HepG2 (cell line): ENCODE measurements around the gene LASP1. TPM values are rescaled to one million over a fixed set of nuclear protein-coding genes. Genes with fewer than 3 reads are reported as not detected.

Experiments used
- CBX1 ChIP-seq: IDR thresholded peaks from one replicate; pipeline ENCODE4 v1.6.1; 2016; ENCODE audit warnings: antibody characterized with exemption, low read depth
- FOXA1 ChIP-seq, 2 experiments: fragments of 450-650 bp in 1 of 2; sonication (generic) in 1 of 2; formaldehyde crosslinking in 1 of 2; IDR thresholded peaks; 2 replicates each; pipeline versions ENCODE4 v1.4.0 to v1.6.1; 2016 to 2020; ENCODE audit warnings: missing genetic modification reagents in 1 of 2
- KLF11 ChIP-seq: IDR thresholded peaks from 2 replicates; pipeline ENCODE4 v1.6.1; 2016; ENCODE audit warnings: missing compliant biosample characterization
- MEIS2 ChIP-seq: sonication (generic); formaldehyde crosslinking; IDR thresholded peaks from 2 replicates; pipeline ENCODE4 v1.9.0; 2021; ENCODE audit warnings: mild to moderate bottlenecking, missing genetic modification reagents
- SATB2 ChIP-seq: sonication (generic); formaldehyde crosslinking; IDR thresholded peaks from 2 replicates; pipeline ENCODE4 v1.5.0; 2020; ENCODE audit warnings: missing genetic modification reagents
- TP53 ChIP-seq: sonication (generic); formaldehyde crosslinking; conservative IDR thresholded peaks from 2 replicates; pipeline ENCODE4 v1.4.0; 2020; ENCODE audit warnings: missing genetic modification reagents
- WIZ ChIP-seq: sonication (generic); formaldehyde crosslinking; IDR thresholded peaks from 2 replicates; pipeline ENCODE4 v1.5.1; 2020; ENCODE audit warnings: mild to moderate bottlenecking, missing genetic modification reagents
- XRCC5 ChIP-seq: fragments of 200-400 bp; formaldehyde crosslinking; optimal IDR thresholded peaks from 2 replicates; pipeline ENCODE3; 2017; ENCODE audit warnings: mild to moderate bottlenecking, low read length
- ZNF205 ChIP-seq: IDR thresholded peaks from 2 replicates; pipeline ENCODE4 v1.6.1; 2018; ENCODE audit warnings: missing biosample characterization, missing genetic modification reagents
- ZNF878 ChIP-seq: sonication (generic); formaldehyde crosslinking; IDR thresholded peaks from 2 replicates; pipeline ENCODE4 v1.8.1; 2023; ENCODE audit warnings: mild to moderate bottlenecking, missing genetic modification reagents, moderate library complexity
- polyA plus RNA-seq, 8 experiments: library from polyadenylated mRNA; depleted of rRNA in 3 of 8; stranded (reverse) in 7 of 8; unstranded in 1 of 8; fragments of >200 nt; fragmentation: Illumina TruSeq in 4 of 8; extraction: Trizol in 4 of 8; gene quantifications; 2 replicates each; pipeline versions ENCODE4 v1.2.1 to v1.2.3, GENCODE V29; 2011 to 2016; ENCODE audit warnings: low read depth in 4 of 8, missing spikeins in 1 of 8, mixed read lengths in 1 of 8; ENCODE audit not compliant: insufficient read depth in 1 of 8
- total RNA-seq, 5 experiments: library from RNA; depleted of rRNA; stranded (reverse); fragments of >200 nt; fragmentation: Illumina TruSeq; extraction: Trizol; gene quantifications; 2 replicates each; pipeline ENCODE4 v1.2.3, GENCODE V29; 2016; ENCODE audit warnings: low read depth in 1 of 5
- TF ChIP-seq, protein P1 (sequence below): sonication (generic); formaldehyde crosslinking; IDR thresholded peaks from 2 replicates; pipeline ENCODE4 v1.5.0; 2020; ENCODE audit warnings: missing genetic modification reagents
- TF ChIP-seq, protein P2 (sequence below): sonication (generic); formaldehyde crosslinking; IDR thresholded peaks from 2 replicates; pipeline ENCODE4 v1.4.0; 2020; ENCODE audit warnings: missing genetic modification reagents
- TF ChIP-seq, protein P3 (sequence below): sonication (generic); formaldehyde crosslinking; IDR thresholded peaks from 2 replicates; pipeline ENCODE4 v1.4.0; 2020; ENCODE audit warnings: missing genetic modification reagents, low read depth, mild to moderate bottlenecking, borderline replicate concordance
- TF ChIP-seq, protein P4 (sequence below): sonication (generic); formaldehyde crosslinking; IDR thresholded peaks from 2 replicates; pipeline ENCODE4 v1.5.1; 2020; ENCODE audit warnings: mild to moderate bottlenecking, missing genetic modification reagents
- TF ChIP-seq, protein P5 (sequence below): sonication (generic); formaldehyde crosslinking; IDR thresholded peaks from 2 replicates; pipeline ENCODE4 v1.4.0; 2020; ENCODE audit warnings: missing genetic modification reagents

LASP1 gene
- total and polyA plus RNA-seq, 2 of the 13 experiments (the other 11 are each of a cell fraction or from before 2014, with no cell fraction given) = 70.1 to 97.0 TPM

DNA sequence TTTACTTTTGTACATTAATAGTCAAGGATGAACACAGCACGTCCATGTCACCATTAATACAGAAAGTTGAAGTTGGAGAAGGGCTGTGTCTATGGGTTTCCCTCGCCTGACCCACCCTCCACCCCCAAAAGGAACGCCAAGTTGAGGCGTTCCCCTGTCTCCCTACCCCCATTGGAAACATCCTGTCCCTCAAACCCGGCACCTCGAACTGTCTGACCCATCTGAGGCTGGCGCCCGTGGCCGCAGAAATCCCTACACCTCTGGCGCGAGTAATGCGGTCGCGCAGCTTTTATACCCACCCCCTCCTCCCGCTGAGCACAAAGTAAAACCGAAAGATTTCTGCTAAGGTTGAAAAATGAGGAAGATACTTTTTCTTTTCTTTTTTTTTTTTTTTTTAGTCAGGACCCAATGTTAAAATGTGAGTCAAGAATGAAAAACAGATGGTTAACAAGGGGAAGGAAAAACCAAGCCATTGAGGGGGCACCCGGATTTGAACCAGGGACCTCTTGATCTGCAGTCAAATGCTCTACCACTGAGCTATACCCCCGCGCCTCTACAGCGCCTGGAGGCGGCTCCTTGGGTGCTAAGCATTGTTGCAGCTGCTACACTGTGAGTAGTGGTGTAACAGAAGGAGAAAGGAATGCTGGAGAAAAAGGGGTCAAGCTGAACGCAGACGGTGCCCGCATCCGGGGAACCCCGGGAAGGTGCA, 887 bp upstream of the LASP1 start (continued):
- TF ChIP-seq, protein P1, sequence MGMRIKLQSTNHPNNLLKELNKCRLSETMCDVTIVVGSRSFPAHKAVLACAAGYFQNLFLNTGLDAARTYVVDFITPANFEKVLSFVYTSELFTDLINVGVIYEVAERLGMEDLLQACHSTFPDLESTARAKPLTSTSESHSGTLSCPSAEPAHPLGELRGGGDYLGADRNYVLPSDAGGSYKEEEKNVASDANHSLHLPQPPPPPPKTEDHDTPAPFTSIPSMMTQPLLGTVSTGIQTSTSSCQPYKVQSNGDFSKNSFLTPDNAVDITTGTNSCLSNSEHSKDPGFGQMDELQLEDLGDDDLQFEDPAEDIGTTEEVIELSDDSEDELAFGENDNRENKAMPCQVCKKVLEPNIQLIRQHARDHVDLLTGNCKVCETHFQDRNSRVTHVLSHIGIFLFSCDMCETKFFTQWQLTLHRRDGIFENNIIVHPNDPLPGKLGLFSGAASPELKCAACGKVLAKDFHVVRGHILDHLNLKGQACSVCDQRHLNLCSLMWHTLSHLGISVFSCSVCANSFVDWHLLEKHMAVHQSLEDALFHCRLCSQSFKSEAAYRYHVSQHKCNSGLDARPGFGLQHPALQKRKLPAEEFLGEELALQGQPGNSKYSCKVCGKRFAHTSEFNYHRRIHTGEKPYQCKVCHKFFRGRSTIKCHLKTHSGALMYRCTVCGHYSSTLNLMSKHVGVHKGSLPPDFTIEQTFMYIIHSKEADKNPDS (CRISPR knock-in tag) = no peak
- TF ChIP-seq WIZ = 0 out of 2 replicates have a peak, but pooled peaks have one; percentile 1
- TF ChIP-seq MEIS2 (CRISPR knock-in tag) = no peak
- peak; percentile 80; the same call in 1 of the 2 replicates for TF ChIP-seq KLF11
- TF ChIP-seq, protein P2, sequence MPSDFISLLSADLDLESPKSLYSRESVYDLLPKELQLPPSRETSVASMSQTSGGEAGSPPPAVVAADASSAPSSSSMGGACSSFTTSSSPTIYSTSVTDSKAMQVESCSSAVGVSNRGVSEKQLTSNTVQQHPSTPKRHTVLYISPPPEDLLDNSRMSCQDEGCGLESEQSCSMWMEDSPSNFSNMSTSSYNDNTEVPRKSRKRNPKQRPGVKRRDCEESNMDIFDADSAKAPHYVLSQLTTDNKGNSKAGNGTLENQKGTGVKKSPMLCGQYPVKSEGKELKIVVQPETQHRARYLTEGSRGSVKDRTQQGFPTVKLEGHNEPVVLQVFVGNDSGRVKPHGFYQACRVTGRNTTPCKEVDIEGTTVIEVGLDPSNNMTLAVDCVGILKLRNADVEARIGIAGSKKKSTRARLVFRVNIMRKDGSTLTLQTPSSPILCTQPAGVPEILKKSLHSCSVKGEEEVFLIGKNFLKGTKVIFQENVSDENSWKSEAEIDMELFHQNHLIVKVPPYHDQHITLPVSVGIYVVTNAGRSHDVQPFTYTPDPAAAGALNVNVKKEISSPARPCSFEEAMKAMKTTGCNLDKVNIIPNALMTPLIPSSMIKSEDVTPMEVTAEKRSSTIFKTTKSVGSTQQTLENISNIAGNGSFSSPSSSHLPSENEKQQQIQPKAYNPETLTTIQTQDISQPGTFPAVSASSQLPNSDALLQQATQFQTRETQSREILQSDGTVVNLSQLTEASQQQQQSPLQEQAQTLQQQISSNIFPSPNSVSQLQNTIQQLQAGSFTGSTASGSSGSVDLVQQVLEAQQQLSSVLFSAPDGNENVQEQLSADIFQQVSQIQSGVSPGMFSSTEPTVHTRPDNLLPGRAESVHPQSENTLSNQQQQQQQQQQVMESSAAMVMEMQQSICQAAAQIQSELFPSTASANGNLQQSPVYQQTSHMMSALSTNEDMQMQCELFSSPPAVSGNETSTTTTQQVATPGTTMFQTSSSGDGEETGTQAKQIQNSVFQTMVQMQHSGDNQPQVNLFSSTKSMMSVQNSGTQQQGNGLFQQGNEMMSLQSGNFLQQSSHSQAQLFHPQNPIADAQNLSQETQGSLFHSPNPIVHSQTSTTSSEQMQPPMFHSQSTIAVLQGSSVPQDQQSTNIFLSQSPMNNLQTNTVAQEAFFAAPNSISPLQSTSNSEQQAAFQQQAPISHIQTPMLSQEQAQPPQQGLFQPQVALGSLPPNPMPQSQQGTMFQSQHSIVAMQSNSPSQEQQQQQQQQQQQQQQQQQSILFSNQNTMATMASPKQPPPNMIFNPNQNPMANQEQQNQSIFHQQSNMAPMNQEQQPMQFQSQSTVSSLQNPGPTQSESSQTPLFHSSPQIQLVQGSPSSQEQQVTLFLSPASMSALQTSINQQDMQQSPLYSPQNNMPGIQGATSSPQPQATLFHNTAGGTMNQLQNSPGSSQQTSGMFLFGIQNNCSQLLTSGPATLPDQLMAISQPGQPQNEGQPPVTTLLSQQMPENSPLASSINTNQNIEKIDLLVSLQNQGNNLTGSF (CRISPR knock-in tag) = no peak
- TF ChIP-seq FOXA1 (IDR thresholded peaks at IDR 0.05) = no peak
- 0 out of 2 replicates have a peak, but pooled peaks have one; percentile 35 for TF ChIP-seq FOXA1 (CRISPR knock-in tag; IDR thresholded peaks at IDR 0.05)
- TF ChIP-seq, protein P3, sequence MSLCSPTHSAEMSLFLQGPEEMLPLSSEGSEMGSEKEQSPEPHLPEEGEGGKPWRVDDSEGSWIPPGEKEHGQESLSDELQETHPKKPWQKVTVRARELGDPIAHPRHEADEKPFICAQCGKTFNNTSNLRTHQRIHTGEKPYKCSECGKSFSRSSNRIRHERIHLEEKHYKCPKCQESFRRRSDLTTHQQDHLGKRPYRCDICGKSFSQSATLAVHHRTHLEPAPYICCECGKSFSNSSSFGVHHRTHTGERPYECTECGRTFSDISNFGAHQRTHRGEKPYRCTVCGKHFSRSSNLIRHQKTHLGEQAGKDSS (CRISPR knock-in tag) = peak; percentile 58; the same call in 1 of the 2 replicates
- peak; percentile 96 for TF ChIP-seq XRCC5
- TF ChIP-seq CBX1 = no peak
- no peak for TF ChIP-seq SATB2 (CRISPR knock-in tag)
- TF ChIP-seq, protein P4, sequence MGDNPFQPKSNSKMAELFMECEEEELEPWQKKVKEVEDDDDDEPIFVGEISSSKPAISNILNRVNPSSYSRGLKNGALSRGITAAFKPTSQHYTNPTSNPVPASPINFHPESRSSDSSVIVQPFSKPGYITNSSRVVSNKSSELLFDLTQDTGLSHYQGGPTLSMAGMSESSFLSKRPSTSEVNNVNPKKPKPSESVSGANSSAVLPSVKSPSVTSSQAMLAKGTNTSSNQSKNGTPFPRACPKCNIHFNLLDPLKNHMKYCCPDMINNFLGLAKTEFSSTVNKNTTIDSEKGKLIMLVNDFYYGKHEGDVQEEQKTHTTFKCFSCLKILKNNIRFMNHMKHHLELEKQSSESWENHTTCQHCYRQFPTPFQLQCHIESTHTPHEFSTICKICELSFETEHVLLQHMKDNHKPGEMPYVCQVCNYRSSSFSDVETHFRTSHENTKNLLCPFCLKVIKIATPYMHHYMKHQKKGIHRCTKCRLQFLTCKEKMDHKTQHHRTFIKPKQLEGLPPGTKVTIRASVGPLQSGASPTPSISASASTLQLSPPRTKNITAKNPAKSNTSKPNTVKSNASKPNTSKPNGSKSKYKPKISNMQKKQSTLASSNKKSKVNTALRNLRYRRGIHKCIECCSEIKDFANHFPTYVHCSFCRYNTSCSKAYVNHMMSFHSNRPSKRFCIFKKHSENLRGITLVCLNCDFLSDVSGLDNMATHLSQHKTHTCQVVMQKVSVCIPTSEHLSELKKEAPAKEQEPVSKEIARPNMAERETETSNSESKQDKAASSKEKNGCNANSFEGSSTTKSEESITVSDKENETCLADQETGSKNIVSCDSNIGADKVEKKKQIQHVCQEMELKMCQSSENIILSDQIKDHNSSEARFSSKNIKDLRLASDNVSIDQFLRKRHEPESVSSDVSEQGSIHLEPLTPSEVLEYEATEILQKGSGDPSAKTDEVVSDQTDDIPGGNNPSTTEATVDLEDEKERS (CRISPR knock-in tag) = 0 out of 2 replicates have a peak, but pooled peaks have one; percentile 26
- TF ChIP-seq ZNF205 (CRISPR knock-in tag) = peak; percentile 62; the same call in 1 of the 2 replicates
- 0 out of 2 replicates have a peak, but pooled peaks have one; percentile 26 for TF ChIP-seq ZNF878 (CRISPR knock-in tag)
- TF ChIP-seq, protein P5, sequence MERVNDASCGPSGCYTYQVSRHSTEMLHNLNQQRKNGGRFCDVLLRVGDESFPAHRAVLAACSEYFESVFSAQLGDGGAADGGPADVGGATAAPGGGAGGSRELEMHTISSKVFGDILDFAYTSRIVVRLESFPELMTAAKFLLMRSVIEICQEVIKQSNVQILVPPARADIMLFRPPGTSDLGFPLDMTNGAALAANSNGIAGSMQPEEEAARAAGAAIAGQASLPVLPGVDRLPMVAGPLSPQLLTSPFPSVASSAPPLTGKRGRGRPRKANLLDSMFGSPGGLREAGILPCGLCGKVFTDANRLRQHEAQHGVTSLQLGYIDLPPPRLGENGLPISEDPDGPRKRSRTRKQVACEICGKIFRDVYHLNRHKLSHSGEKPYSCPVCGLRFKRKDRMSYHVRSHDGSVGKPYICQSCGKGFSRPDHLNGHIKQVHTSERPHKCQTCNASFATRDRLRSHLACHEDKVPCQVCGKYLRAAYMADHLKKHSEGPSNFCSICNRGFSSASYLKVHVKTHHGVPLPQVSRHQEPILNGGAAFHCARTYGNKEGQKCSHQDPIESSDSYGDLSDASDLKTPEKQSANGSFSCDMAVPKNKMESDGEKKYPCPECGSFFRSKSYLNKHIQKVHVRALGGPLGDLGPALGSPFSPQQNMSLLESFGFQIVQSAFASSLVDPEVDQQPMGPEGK (CRISPR knock-in tag) = peak; percentile 39
- TF ChIP-seq TP53 (CRISPR knock-in tag) = peak; percentile 86
